KOPT-K1 (cell line): Measurements from ENCODE around the gene PRDM10.
"Not testable (repeated sequence)": the region's sequence is repeated elsewhere in the genome, so short reads cannot be mapped to it uniquely, and the experiment has no call there.

Experiments
- H3K27ac ChIP-seq: fragments of 200-600 bp; sonication (generic); 2 replicates; pipeline ENCODE4 v1.5.1; 2016; ENCODE audit warnings: antibody characterized with exemption, mild to moderate bottlenecking, low read depth, low read length; ENCODE audit not compliant: poor library complexity, severe bottlenecking
- H3K36me3 ChIP-seq: fragments of 200-600 bp; sonication (generic); 2 replicates; pipeline ENCODE4 v1.5.1; 2017; ENCODE audit warnings: antibody characterized with exemption, mild to moderate bottlenecking, low read length, moderate library complexity; ENCODE audit not compliant: insufficient read depth
- H3K9me3 ChIP-seq: fragments of 200-600 bp; sonication (generic); 2 replicates; pipeline ENCODE4 v1.5.1; 2017; ENCODE audit warnings: antibody characterized with exemption, low read length, mild to moderate bottlenecking; ENCODE audit not compliant: insufficient read depth, poor library complexity, severe bottlenecking

PRDM10 gene

DNA sequence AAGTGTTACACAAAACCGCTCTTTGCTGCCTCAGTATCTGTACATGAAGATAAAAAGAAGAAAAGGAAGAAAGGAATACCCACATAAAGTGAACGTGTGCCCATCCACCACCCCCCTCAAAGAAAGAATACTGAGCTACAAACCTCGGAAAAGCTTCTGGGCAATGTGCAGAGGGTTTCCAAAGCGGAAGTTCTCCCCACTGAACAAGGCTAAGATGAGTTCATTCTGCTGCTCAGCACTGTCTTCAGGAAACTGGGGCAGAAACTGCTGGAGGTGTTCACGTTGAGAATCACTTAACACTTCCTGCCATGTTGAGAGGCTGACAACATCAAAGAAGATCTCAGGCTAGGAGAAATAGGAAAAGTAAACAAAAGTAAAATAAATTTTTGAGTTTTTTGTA is 114.2 kb downstream of the PRDM10 start:
- peaks cover 91% of the 10 kb centered on the region for H3K36me3 ChIP-seq
- H3K27ac ChIP-seq = no peak overlapping the region
- no peaks in the 10 kb centered on the region for H3K9me3 ChIP-seq

DNA sequence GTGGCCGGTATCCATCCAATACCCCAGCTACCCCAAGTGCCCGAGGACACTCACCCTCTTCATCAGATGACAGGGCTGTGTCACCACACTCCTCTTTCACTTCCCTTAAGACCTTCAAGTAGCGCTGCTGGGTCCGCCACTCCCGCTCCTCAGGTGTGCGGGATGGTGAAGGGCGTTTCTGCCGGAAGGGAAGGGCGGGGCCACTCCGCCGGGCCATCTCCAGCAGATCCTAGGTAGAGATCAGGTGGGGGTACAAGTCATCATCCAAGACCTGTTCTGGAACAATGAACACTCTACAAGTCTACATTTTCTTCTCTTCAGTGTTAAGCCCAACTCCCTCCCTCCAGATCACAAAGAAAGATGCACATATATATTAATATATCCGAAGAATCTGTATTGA is 117.3 kb downstream of the PRDM10 start:
- Histone ChIP-seq H3K36me3 (peaks cover 91% of the 10 kb centered on the region), H3K27ac (no peak overlapping the region), H3K9me3 (no peaks in the 10 kb centered on the region)

DNA sequence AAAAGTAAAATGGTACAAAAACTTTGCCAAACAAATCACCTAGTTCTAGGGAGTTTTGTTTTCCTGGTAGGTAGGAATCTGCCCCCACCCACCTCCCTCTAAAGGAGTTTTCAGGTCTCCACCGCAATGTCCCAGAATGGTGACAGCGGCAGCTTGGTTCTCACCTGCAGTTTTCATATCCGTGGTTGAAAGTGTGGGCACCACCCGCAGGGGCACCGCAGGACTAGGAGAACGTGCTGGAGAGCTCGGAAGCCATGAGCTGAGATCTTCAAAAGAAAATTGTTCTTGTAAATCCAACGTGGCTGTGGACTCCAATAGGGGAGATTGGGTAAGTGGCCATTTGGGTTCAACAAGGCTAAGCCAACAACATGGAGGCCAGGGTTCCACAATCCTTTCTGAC is 118.1 kb downstream of the PRDM10 start:
- H3K27ac ChIP-seq = no peak overlapping the region
- no peaks in the 10 kb centered on the region for H3K9me3 ChIP-seq
- H3K36me3 ChIP-seq = peaks cover 91% of the 10 kb centered on the region

DNA sequence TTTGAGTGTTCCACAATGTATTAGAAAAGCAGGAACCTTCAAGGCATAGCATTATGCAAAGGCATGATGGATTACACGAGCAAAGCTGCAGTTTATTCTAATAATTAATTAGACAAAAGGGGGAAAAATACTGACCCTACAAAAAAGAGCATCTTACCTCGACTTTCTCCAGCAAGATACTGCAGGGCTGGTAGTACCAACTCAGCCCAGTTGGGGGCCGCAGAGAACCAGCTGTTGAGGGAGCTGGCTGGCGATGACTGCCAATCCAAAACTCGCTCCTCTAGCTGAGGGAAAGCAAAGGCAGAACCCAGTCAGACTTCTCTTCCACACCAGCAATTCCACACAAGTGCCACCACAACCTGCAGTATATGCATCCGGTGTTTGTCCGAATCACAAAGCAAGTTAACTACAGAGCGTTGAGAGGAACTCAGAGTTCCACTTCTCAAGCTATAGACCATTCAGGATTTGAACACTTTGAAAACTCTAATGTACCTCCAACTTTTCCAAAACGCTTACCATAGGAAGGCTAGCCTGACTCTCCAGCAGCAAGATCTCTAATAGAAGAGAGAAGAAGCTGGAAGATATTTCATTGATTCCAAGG is 121.0 kb downstream of the PRDM10 start:
- H3K9me3 ChIP-seq = no peaks in the 10 kb centered on the region
- no peak overlapping the region for H3K27ac ChIP-seq
- H3K36me3 ChIP-seq = peaks cover 100% of the 10 kb centered on the region

DNA sequence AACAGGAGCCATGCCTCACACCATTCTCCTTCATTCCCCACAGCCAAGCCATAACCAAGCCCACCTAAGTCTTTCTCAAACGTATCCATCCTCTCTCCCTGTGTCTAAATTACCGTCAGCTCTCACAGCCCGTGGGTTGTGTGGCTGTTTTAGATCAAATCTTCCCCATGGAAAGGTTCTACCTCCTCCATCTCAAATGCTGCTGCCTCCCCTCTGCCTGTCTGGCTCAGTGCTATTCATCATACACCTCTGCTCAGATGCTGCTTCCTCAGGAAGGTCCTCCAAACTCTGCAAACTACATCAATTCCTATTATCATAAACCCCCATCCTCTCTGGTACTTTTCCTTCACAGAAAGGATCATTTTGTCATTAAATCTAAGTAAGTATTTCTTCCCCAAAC is 122.3 kb downstream of the PRDM10 start:
- H3K27ac ChIP-seq = no peak overlapping the region
- H3K9me3 ChIP-seq = no peaks in the 10 kb centered on the region
- H3K36me3 ChIP-seq = peaks cover 100% of the 10 kb centered on the region

DNA sequence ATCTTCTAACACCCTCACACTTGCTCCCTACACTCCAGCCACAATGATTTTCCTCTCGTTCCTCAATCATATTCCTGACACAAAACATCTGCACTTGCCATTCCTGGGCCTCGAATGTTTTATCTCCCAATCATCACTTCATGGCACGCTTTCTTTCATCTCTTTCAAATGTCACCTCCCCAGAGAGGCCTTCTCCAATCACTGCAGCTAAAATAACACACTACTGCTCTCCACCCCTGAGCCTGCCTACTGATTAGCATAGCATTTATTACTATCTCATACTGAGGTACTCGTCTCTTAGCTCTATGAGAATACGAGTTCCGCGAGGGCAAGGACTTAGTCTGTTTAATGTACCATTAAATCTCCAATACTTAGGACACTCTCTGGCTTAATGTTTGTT is 130.7 kb downstream of the PRDM10 start:
- Histone ChIP-seq H3K9me3 (no peaks in the 10 kb centered on the region), H3K27ac (no peak overlapping the region), H3K36me3 (peaks cover 100% of the 10 kb centered on the region)

DNA sequence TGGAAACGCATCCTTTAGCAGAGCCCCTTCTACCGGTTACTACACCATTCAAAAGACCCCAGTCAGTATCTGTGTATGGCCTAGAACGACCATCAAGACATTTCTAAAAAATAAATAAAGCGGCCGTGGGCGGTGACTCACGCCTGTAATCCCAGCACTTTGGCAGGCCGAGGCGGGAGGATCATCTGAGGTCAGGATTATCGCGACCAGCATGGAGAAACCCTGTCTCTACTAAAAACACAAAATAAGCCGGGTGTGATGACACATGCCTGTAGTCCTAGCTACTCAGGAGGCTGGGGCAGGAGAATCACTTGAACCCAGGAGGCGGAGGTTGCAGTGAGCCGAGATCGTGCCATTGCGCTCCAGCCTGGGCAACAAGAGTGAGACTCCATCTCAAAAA is 134.0 kb downstream of the PRDM10 start:
- not testable (repeated sequence) for H3K27ac ChIP-seq, H3K9me3 ChIP-seq
- H3K36me3 ChIP-seq = peaks cover 100% of the 10 kb centered on the region

DNA sequence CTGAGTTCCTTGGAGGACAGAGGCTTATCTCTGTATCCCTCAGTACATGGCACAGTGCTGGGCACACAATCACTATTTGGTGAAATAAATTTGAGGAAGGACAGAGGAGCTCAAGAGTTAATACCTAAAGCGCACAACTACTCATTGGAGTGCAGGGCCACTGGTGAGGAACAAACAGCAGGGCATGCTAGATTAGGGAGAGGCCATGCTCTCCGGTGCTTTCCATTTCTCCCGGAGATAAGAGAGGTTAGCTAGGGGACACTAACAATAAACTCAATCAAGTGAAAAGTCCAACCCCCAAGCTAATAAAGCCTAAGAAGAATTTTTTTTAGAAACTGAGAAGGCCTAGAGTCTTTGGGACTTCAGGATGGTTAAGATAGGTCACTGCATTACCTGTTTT is 136.3 kb downstream of the PRDM10 start:
- Histone ChIP-seq H3K36me3 (peaks cover 98% of the 10 kb centered on the region), H3K27ac (no peak overlapping the region), H3K9me3 (no peaks in the 10 kb centered on the region)

DNA sequence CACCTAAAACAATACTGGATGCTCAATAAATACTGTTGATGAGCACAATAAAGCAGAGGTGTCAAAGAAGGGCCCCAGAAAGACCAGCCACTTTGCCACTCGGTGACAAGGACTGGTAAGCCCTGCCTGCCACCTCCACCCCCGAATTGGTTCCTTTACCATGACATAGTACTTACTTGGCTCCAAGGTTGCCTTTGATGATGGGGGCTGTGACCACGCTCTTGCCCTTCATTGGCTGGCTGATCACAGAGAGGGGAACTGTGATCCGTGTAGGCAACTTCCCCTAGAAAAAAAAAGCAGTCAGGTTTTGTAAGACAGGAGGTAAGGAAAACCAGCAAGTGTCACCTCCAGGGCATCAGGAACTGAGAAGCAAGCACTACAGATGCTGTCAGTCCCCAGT is 136.9 kb downstream of the PRDM10 start:
- Histone ChIP-seq H3K27ac (no peak overlapping the region), H3K9me3 (no peaks in the 10 kb centered on the region), H3K36me3 (peaks cover 98% of the 10 kb centered on the region)

DNA sequence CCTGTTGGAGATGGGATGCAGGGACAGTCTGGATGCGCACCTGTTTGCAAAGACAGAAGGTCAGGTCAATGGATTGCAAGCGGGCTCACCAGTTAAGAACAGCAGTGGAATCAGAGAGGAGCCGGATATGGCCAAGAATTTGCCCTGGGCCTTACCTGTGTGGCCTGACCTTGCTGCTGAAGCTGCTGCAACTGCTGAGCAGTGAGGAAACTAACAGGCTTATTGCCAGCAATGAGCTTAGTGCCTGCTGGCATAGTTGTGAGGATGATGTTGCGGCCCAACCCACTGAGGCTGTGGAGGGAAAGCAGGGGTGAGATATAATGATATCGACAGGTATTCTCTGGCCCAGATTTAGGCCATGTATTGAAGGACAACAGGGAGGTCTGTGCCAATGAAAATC is 137.8 kb downstream of the PRDM10 start:
- Histone ChIP-seq H3K36me3 (peaks cover 98% of the 10 kb centered on the region), H3K27ac (no peak overlapping the region)

DNA sequence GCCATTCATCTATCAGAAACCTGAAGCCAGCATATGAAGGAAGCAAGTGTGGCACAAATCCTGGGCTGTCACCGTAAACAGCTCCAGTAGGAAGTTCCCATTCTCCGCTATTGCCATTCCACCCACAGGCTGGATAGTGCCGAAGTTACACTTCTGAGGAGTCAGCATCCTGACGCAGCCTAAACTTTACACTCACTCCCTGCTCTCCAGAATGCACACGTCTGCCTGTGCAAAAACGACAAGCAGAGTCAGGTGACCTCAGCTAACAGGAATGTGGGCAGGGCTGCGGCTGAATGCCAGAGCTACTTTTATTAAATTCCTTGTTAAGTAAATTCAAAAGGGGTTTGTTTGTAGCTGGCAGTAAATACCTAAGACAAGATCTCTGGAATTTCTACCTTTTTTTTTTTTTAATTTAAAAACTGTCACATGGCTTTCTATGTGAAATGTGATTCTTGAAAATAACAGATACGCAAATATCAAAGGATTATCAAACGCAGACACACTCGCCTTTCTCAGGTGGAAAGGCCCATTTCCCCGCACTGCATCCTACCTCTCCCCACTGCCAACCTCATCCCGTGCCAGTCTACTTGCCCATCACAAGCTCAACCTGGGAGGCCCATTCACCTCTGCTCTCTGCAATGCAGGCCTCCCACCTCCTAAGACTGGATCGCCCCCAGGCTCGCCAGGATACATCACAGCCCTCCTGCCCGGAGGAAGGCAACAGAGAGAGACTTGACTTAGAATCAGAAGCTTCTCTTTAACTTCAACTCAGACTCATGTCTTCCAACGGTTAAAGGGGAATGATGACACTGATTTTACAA is 140.7 kb downstream of the PRDM10 start:
- H3K36me3 ChIP-seq = peaks cover 91% of the 10 kb centered on the region
- H3K9me3 ChIP-seq = no peaks in the 10 kb centered on the region
- no peak overlapping the region for H3K27ac ChIP-seq

More for the DNA sequence above, 137.8 kb downstream of the PRDM10 start:
- no peaks in the 10 kb centered on the region for H3K9me3 ChIP-seq

DNA sequence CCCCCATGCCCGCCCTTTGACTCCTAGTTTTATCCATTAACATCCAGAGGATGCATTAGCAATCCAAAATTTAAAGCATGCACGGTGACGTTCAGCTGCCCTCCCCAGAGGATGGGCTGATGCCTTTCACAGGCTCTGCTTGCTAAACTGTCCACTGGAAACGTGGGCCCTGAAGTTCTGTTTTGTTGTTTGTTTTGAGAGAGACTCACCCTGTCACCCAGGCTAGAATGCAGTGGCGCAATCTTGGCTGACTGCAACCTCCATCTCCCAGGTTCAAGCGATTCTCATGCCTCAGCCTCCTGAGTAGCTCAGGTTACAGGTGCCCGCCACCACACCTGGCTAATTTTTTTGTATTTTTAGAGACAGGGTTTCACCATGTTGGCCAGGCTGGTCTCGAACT is 146.6 kb downstream of the PRDM10 start:
- Histone ChIP-seq H3K36me3 (peaks cover 34% of the 10 kb centered on the region), H3K27ac (no peak overlapping the region), H3K9me3 (no peaks in the 10 kb centered on the region)

DNA sequence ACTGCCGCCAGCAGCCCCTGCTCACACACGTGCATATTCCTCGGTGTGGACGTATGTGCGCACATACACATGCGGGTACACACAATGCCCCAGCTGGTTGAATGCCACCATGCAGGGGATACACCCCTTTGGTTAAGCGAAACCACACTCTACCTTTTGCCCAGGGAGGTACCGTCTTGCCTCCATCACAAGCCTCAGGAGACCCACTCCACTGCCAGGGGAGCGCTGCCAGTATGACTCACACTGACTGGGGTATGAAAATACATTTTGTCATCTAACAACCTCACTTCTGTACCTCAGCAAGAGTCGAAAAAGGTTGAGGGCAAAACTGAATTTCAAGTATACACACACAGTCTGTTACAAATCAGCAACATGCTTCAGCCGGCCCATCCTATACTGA is 147.5 kb downstream of the PRDM10 start:
- peaks cover 25% of the 10 kb centered on the region for H3K36me3 ChIP-seq
- no peaks in the 10 kb centered on the region for H3K9me3 ChIP-seq
- no peak overlapping the region for H3K27ac ChIP-seq

DNA sequence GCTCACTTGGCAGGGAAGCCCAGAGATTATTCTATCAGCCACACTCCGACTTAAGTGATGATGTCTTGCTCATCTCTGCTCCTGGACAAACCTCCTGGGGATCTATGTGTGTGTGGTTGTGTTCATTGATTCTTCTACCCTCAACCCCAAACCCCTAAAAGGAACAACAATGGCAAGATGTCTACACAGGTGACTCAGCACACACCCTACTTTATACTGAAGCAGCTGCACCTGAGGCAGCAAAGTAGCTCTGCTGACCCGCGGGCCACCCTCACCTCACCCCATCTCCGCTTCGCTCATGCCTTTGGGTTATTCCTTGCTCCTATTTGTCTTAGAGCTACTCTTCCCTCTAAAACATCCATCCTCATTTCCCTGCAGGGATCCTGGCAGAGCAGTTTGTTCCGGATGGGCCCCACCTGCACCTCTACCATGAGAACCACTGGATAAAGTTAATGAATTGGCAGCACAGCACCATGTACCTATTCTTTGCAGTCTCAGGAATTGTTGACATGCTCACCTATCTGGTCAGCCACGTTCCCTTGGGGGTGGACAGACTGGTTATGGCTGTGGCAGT is 148.3 kb downstream of the PRDM10 start:
- peaks cover 18% of the 10 kb centered on the region for H3K36me3 ChIP-seq
- no peak overlapping the region for H3K27ac ChIP-seq
- no peaks in the 10 kb centered on the region for H3K9me3 ChIP-seq

DNA sequence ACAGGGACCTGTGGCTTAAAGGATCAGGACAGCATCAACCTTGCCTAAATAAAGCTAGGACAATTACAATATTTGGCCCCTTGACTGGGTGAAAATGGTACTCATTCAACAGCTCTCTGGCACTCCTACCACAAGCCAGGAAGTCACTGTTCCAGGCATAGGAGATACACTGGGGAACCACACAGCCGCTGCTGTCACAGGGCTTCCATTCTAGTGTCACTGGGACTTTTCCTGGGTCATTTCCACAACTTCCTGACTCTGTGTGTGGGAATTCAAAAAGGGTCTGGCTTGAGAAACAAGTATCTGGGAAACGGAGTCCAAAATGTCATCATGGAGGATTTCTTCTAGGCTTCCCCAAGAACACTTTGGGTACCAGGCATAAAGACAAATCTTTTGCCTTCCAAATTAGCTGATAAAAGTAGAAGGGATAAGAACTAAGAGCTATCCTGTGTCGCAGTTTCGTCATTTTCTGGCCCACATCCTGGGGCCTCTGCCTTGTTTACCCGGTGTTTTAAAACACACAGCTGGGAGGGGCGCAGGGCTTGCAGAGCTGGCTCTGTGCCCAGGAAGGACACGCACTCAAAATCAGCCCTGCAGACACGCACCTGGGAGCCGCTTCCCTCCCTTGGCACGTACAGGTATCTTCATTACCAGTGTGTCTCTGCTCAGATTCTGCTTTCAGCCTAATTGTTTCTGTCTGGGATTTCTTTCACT is 149.0 kb downstream of the PRDM10 start:
- no peaks in the 10 kb centered on the region for H3K9me3 ChIP-seq
- H3K27ac ChIP-seq = no peak overlapping the region

More for the DNA sequence above, 149.0 kb downstream of the PRDM10 start:
- peaks cover 11% of the 10 kb centered on the region; the same call in 1 of the 2 replicates for H3K36me3 ChIP-seq
